ENCODE measurements around the gene CNST. TPM values are rescaled to one million over a fixed set of nuclear protein-coding genes. Genes with fewer than 3 reads are reported as not detected.

CNST gene
- total RNA-seq, 1 experiment from 2014 or later: 14.8 TPM

DNA sequence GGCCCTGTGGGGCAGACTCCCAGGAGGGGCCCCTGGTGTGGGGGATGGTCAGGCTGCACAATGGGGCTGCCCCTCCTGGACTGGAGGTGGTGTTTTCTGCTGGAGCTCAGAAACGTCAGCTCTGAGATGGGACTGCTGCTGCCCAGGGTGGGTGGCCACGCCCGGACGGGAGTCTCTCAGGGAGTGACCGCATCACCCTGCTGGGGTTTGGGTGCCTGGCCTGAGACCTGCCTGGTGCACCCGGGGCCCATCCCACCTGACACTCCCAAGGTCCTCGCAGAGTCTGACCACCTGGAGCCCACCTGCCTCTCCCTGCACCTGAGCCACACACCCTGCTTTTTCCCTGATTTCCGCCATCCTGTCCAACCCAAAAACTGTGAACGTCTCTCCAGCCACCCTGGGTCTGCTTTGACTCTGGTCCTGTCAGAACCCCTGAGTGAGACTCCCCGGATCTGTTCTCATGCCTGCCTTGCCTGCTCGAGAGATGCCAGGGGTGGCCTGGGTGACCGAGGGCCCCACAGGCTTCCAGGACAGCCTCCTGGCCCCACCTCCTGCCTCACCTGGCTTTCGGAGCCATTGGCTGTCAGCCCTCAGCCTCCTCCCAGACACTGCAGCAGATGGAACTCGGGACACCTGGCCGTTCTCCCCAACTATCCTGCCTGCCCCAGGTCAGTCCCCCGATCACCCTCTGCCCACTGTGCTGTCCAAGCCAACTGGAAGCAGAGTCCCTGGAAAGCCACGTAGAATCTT is 47.6 kb upstream of the CNST start:
- Histone ChIP-seq H3K36me3 (ENCODE audit: control insufficient read depth, insufficient read depth, low read length) (no peaks in the 10 kb centered on the region), H3K4me3 (ENCODE audit: low read depth, low read length) (no peak overlapping the region), H3K27me3 (replicated peaks; ENCODE audit: control insufficient read depth, insufficient read depth, low read length) (no peaks in the 10 kb centered on the region), H3K4me1 (no peaks in the 10 kb centered on the region), H3K9me3 (peaks cover 24% of the 10 kb centered on the region)
- ChIA-PET POLR2A (no interaction called here), CTCF (no interaction called here)
- Mint-ChIP-seq H3K9me3 (ENCODE audit: unreplicated experiment) (no peaks in the 10 kb centered on the region), H3K4me1 (ENCODE audit: low read depth, unreplicated experiment) (no peaks in the 10 kb centered on the region), H3K36me3 (ENCODE audit: insufficient read depth, unreplicated experiment) (no peaks in the 10 kb centered on the region), H3K27ac (ENCODE audit: unreplicated experiment) (no peak overlapping the region), H3K4me3 (ENCODE audit: unreplicated experiment) (no peak overlapping the region), H3K27me3 (ENCODE audit: insufficient read depth, unreplicated experiment) (no peaks in the 10 kb centered on the region)
- BruUV-seq (replicated peaks): no TSS peak
- intact Hi-C loops (cut with micrococcal nuclease; ENCODE audit: unreplicated experiment): no loop called here
- DNase-seq: no peak
- TF ChIP-seq, protein P1, sequence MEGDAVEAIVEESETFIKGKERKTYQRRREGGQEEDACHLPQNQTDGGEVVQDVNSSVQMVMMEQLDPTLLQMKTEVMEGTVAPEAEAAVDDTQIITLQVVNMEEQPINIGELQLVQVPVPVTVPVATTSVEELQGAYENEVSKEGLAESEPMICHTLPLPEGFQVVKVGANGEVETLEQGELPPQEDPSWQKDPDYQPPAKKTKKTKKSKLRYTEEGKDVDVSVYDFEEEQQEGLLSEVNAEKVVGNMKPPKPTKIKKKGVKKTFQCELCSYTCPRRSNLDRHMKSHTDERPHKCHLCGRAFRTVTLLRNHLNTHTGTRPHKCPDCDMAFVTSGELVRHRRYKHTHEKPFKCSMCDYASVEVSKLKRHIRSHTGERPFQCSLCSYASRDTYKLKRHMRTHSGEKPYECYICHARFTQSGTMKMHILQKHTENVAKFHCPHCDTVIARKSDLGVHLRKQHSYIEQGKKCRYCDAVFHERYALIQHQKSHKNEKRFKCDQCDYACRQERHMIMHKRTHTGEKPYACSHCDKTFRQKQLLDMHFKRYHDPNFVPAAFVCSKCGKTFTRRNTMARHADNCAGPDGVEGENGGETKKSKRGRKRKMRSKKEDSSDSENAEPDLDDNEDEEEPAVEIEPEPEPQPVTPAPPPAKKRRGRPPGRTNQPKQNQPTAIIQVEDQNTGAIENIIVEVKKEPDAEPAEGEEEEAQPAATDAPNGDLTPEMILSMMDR (IDR thresholded peaks at IDR 0.05; ENCODE audit: insufficient read depth in 1 of 2, low read depth in 1 of 2, low read length in 1 of 2, severe bottlenecking in 1 of 2, unreplicated experiment in 1 of 2): no peak

DNA sequence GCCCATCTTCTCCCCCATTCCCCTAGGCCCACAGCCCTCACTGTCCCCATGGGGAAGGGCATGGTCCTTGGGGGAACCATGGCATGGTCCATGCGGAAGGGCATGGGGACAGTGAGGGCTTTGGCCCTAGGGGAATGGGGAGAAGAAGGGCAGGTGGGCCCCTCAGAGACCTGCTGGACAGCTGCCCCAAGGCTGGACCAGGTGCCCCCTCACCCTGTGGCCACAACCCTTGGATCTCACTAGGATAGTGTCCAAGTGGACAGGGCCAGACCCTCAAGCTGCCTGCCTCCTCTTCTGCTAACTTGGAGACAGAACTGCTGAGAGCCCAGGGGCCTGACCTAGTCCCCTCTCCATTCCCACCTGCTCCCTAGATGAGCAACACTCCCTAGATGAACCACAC is 46.7 kb upstream of the CNST start:
- Mint-ChIP-seq H3K4me1 (ENCODE audit: low read depth, unreplicated experiment) (no peaks in the 10 kb centered on the region), H3K36me3 (ENCODE audit: insufficient read depth, unreplicated experiment) (no peaks in the 10 kb centered on the region), H3K27ac (ENCODE audit: unreplicated experiment) (no peak overlapping the region), H3K4me3 (ENCODE audit: unreplicated experiment) (no peak overlapping the region), H3K27me3 (ENCODE audit: insufficient read depth, unreplicated experiment) (no peaks in the 10 kb centered on the region), H3K9me3 (ENCODE audit: unreplicated experiment) (no peaks in the 10 kb centered on the region)
- Histone ChIP-seq H3K27me3 (replicated peaks; ENCODE audit: control insufficient read depth, insufficient read depth, low read length) (no peaks in the 10 kb centered on the region), H3K4me3 (ENCODE audit: low read depth, low read length) (no peak overlapping the region), H3K9me3 (peaks cover 16% of the 10 kb centered on the region), H3K4me1 (no peaks in the 10 kb centered on the region), H3K36me3 (ENCODE audit: control insufficient read depth, insufficient read depth, low read length) (no peaks in the 10 kb centered on the region)
- no TSS peak for BruUV-seq (replicated peaks)
- TF ChIP-seq, protein P1 (IDR thresholded peaks at IDR 0.05; ENCODE audit: insufficient read depth in 1 of 2, low read depth in 1 of 2, low read length in 1 of 2, severe bottlenecking in 1 of 2, unreplicated experiment in 1 of 2): no peak
- intact Hi-C loops (cut with micrococcal nuclease; ENCODE audit: unreplicated experiment): no loop called here
- no peak for DNase-seq
- CTCF ChIA-PET: no interaction called here
- POLR2A ChIA-PET: no interaction called here

DNA sequence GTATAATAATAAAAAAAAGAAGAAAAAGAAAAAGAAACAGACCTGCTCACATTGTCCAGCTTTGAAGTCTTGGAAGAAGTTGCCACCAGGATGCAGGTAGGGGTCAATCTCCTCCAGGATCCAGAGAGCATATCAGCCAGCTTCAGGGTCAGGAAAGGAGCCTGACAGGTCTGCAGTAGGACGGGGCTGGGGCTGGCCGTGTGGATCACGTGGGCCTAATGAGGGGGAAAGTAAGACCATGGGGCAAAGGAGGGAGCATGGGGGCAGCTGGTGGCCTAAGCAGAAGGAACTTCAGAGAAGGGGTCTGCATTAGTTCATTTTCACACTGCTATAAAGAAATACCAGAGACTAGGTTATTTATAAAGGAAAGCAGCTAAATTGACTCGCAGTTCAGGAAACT is 39.9 kb upstream of the CNST start:
- Histone ChIP-seq H3K27me3 (replicated peaks; ENCODE audit: control insufficient read depth, insufficient read depth, low read length) (no peaks in the 10 kb centered on the region), H3K36me3 (ENCODE audit: control insufficient read depth, insufficient read depth, low read length) (no peaks in the 10 kb centered on the region), H3K9me3 (peaks cover 18% of the 10 kb centered on the region), H3K4me1 (no peaks in the 10 kb centered on the region), H3K4me3 (ENCODE audit: low read depth, low read length) (no peak overlapping the region)
- POLR2A ChIA-PET: no interaction called here
- intact Hi-C loops (cut with micrococcal nuclease; ENCODE audit: unreplicated experiment): no loop called here
- Mint-ChIP-seq H3K9me3 (ENCODE audit: unreplicated experiment) (peaks cover 20% of the 10 kb centered on the region), H3K36me3 (ENCODE audit: insufficient read depth, unreplicated experiment) (no peaks in the 10 kb centered on the region), H3K27ac (ENCODE audit: unreplicated experiment) (no peak overlapping the region), H3K4me1 (ENCODE audit: low read depth, unreplicated experiment) (no peaks in the 10 kb centered on the region), H3K4me3 (ENCODE audit: unreplicated experiment) (no peak overlapping the region), H3K27me3 (ENCODE audit: insufficient read depth, unreplicated experiment) (peaks cover 3% of the 10 kb centered on the region)
- BruUV-seq (replicated peaks): no TSS peak
- DNase-seq: no peak
- CTCF ChIA-PET: no interaction called here
- TF ChIP-seq, protein P1 (IDR thresholded peaks at IDR 0.05; ENCODE audit: insufficient read depth in 1 of 2, low read depth in 1 of 2, low read length in 1 of 2, severe bottlenecking in 1 of 2, unreplicated experiment in 1 of 2): no peak

Data from Caco-2 (cell line).